SJSA1 (cell line): Measurements from ENCODE around the gene SHROOM3. TPM values are rescaled to one million over a fixed set of nuclear protein-coding genes. Genes with fewer than 3 reads are reported as not detected.
A peak's percentile ranks its signal among the peaks of the same experiment; 100 is the strongest.

Experiments
- DNase-seq, 2 experiments: peaks; one replicate each; pipeline ENCODE4 v3.0.0-alpha.2; 2015 to 2020; ENCODE audit warnings: low spot score in 2 of 2, low read depth in 1 of 2
- H3K27ac ChIP-seq: fragments of 250-450 bp; sonication (Bioruptor Pico); 2 replicates; pipeline ENCODE4 v1.5.1; 2020; ENCODE audit warnings: mild to moderate bottlenecking, moderate library complexity
- H3K27me3 ChIP-seq: fragments of 250-450 bp; sonication (Bioruptor Pico); replicated peaks from 2 replicates; pipeline ENCODE4 v1.5.1; 2020; ENCODE audit warnings: mild to moderate bottlenecking, moderate library complexity
- H3K36me3 ChIP-seq: fragments of 250-450 bp; sonication (Bioruptor Pico); 2 replicates; pipeline ENCODE4 v1.5.1; 2020; ENCODE audit warnings: mild to moderate bottlenecking
- H3K4me1 ChIP-seq: fragments of 250-450 bp; sonication (Bioruptor Pico); replicated peaks from 2 replicates; pipeline ENCODE4 v1.6.1; 2021; ENCODE audit warnings: mild to moderate bottlenecking
- H3K4me3 ChIP-seq: fragments of 250-450 bp; sonication (Bioruptor Pico); 2 replicates; pipeline ENCODE4 v1.5.1; 2020; ENCODE audit warnings: mild to moderate bottlenecking
- H3K9me3 ChIP-seq: fragments of 250-450 bp; sonication (Bioruptor Pico); replicated peaks from 2 replicates; pipeline ENCODE4 v1.5.1; 2020; ENCODE audit warnings: mild to moderate bottlenecking
- total RNA-seq: library from RNA; depleted of rRNA; stranded (reverse); fragments of >200 nt; shearing (Covaris generic); gene quantifications from 2 replicates; pipeline ENCODE4 v1.2.3, GENCODE V29; 2014

Gene SHROOM3
- total RNA-seq, 1 experiment from 2014 or later: 18.7 TPM

- peaks cover 54% of the 10 kb centered on the region for H3K4me1 ChIP-seq
Observed at GRCh38 chr4:76752861-76753501, 318.0 kb downstream of the SHROOM3 start.

GRCh38 chr4:76753814-76754213 is 318.8 kb downstream of the SHROOM3 start:
- DNase-seq: peak; percentile 84 to 92
- H3K4me1 ChIP-seq: peaks cover 56% of the 10 kb centered on the region

More at GRCh38 chr4:76752861-76753501, 318.0 kb downstream of the SHROOM3 start:
- Histone ChIP-seq H3K36me3 (peaks cover 24% of the 10 kb centered on the region), H3K4me3 (peak overlapping the region; percentile 13), H3K27ac (peak overlapping the region; percentile 85), H3K9me3 (peaks cover 5% of the 10 kb centered on the region; the same call in 1 of the 2 replicates), H3K27me3 (no peaks in the 10 kb centered on the region)
- DNase-seq: peak; percentile 89 to 90

DNA sequence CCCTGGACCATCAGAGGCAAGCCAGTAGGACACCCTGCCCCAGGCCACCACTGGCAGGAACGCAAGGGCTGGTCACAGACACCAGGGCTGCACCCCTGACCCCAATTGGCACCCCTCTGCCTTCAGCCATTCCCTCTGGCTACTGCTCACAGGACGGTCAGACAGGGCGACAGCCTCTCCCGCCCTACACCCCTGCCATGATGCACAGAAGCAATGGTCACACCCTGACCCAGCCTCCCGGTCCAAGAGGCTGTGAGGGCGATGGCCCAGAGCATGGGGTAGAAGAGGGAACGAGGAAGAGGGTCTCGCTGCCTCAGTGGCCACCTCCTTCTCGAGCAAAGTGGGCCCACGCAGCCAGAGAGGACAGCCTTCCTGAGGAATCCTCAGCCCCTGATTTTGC is 319.4 kb downstream of the SHROOM3 start:
- peaks cover 5% of the 10 kb centered on the region; the same call in 1 of the 2 replicates for H3K9me3 ChIP-seq
- H3K4me1 ChIP-seq: peaks cover 56% of the 10 kb centered on the region
- DNase-seq: no peak
- no peak overlapping the region for H3K4me3 ChIP-seq
- H3K36me3 ChIP-seq: peaks cover 25% of the 10 kb centered on the region
- H3K27ac ChIP-seq: peak overlapping the region; percentile 85
- H3K27me3 ChIP-seq: no peaks in the 10 kb centered on the region

More at GRCh38 chr4:76753814-76754213, 318.8 kb downstream of the SHROOM3 start:
- peak overlapping the region; percentile 13 for H3K4me3 ChIP-seq
- no peaks in the 10 kb centered on the region for H3K27me3 ChIP-seq
- H3K36me3 ChIP-seq: peaks cover 24% of the 10 kb centered on the region
- peak overlapping the region; percentile 85 for H3K27ac ChIP-seq
- peaks cover 5% of the 10 kb centered on the region; the same call in 1 of the 2 replicates for H3K9me3 ChIP-seq

GRCh38 chr4:76755756-76756155 is 320.7 kb downstream of the SHROOM3 start:
- DNase-seq: no peak
- Histone ChIP-seq H3K36me3 (peaks cover 26% of the 10 kb centered on the region), H3K9me3 (peaks cover 5% of the 10 kb centered on the region; the same call in 1 of the 2 replicates), H3K27me3 (no peaks in the 10 kb centered on the region), H3K4me1 (peaks cover 56% of the 10 kb centered on the region), H3K27ac (0 out of 2 replicates have a peak overlapping the region, but pooled peaks have one; percentile 8), H3K4me3 (no peak overlapping the region)

GRCh38 chr4:76756416-76756815 is 321.4 kb downstream of the SHROOM3 start:
- no peaks in the 10 kb centered on the region for H3K27me3 ChIP-seq
- peaks cover 5% of the 10 kb centered on the region; the same call in 1 of the 2 replicates for H3K9me3 ChIP-seq
- DNase-seq: no peak
- no peak overlapping the region for H3K4me3 ChIP-seq
- H3K4me1 ChIP-seq: peaks cover 56% of the 10 kb centered on the region
- peaks cover 25% of the 10 kb centered on the region for H3K36me3 ChIP-seq
- no peak overlapping the region for H3K27ac ChIP-seq

DNA sequence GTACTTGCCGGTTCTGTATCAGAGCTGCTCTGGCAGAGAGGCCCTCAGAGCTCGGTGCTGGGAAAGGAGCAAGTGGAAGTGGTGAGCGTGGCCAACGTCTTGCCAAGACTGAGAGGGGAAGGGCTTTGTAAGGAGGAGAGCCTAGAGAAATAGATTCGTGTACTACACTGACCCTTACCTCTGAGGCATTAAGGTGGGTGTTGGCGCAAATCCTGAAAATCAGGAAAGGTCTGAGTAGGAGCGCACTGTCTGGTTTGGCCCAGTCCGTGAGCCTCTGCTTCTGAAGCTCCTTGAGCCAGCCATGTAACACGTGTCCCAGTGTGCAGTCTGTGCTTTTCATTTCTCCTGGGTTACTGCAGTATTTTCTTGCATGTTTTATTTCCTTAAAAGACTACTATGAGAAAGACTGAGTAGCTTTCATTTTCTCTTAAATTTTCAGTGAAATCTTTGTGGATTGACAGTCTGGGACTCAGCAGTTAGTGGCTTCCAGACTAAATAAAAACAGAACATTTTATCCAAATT is 322.4 kb downstream of the SHROOM3 start:
- Histone ChIP-seq H3K9me3 (no peaks in the 10 kb centered on the region), H3K4me1 (peaks cover 48% of the 10 kb centered on the region), H3K27me3 (no peaks in the 10 kb centered on the region), H3K36me3 (peaks cover 19% of the 10 kb centered on the region), H3K4me3 (no peak overlapping the region), H3K27ac (no peak overlapping the region)
- DNase-seq: no peak

GRCh38 chr4:76758290-76758882 is 323.4 kb downstream of the SHROOM3 start:
- Histone ChIP-seq H3K4me3 (no peak overlapping the region), H3K36me3 (peaks cover 19% of the 10 kb centered on the region), H3K4me1 (peaks cover 39% of the 10 kb centered on the region), H3K27ac (no peak overlapping the region), H3K27me3 (no peaks in the 10 kb centered on the region), H3K9me3 (no peaks in the 10 kb centered on the region)
- DNase-seq: peak; percentile 76 to 79

- no peak for DNase-seq
Observed at GRCh38 chr4:76758996-76759395, 324.0 kb downstream of the SHROOM3 start.

DNA sequence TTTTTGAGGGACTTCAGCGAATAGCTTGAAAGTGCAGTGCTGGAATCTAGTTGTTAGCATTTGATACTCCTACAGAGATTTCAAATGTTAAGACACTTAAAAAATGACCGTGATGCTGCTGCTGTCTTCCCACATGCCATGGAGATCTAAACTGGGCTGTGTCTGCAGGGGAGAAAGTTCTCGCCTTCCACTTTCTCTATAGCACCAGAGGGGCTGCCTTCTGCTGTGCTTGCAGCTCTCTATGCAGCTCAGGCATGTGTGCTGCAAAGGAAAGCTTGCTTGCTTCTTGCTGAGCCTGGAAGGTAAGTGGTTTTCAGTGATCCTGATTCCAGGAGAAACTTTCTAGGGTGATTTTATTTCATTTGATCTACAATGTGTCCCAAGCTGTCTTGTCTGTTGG is 325.2 kb downstream of the SHROOM3 start:
- Histone ChIP-seq H3K27me3 (no peaks in the 10 kb centered on the region), H3K4me3 (no peak overlapping the region), H3K9me3 (no peaks in the 10 kb centered on the region), H3K36me3 (peaks cover 11% of the 10 kb centered on the region), H3K27ac (no peak overlapping the region), H3K4me1 (peaks cover 38% of the 10 kb centered on the region)
- no peak for DNase-seq

More at GRCh38 chr4:76758996-76759395, 324.0 kb downstream of the SHROOM3 start:
- H3K9me3 ChIP-seq: no peaks in the 10 kb centered on the region
- H3K27me3 ChIP-seq: no peaks in the 10 kb centered on the region
- H3K36me3 ChIP-seq: peaks cover 19% of the 10 kb centered on the region
- no peak overlapping the region for H3K27ac ChIP-seq
- H3K4me1 ChIP-seq: peaks cover 40% of the 10 kb centered on the region
- H3K4me3 ChIP-seq: no peak overlapping the region

DNA sequence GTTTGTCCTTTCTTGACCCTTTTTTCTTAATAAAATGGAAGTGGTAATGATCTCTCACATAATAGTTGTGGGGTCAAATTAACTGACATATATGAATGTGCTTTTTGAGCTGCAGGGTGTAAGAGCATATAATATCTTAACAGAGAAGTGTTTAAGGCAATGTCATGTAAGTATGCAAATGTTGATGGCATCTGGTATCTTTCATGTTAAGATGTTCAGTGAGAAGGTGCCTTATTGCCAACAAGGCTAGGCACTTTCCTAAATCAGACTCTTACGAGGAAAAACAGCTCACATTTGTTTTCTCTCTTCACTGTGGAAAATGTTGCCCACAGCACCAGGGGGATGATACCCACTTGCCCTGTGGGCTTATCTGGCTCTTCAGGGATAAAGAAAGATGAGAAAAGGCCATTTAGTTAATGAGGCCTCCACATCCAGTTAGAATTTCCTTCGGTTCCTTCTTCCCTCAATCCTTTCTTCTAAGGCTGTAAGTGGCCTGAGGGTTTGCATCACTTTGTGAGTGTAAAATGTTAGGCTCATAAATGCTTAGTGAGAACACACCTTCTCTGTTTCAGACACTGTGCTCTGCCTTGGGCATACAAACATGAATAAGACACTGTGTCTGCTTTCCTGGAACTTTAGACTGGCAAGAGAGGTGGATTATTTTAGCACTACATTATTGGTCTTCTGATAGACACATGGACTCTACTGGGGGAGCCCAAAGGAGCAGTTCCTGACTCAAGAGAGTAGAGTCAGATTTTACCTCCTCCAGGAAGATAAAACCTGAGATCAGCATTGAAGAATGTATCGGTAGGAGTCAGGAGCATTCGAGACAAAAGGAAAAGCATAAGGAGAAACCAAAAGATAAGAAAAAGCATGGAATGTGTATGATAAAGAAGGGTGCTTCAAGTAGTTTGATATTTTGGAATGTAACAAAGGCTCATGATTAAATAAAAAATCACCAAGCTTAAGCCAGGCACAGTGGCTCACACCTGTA is 327.4 kb downstream of the SHROOM3 start:
- no peaks in the 10 kb centered on the region for H3K27me3 ChIP-seq
- H3K4me3 ChIP-seq: no peak overlapping the region
- 0 out of 2 replicates have a peak, but pooled peaks cover 4% of the 10 kb centered on the region for H3K36me3 ChIP-seq
- H3K4me1 ChIP-seq: peaks cover 37% of the 10 kb centered on the region
- no peak overlapping the region for H3K27ac ChIP-seq
- DNase-seq: no peak
- no peaks in the 10 kb centered on the region for H3K9me3 ChIP-seq

GRCh38 chr4:76764251-76764650 is 329.2 kb downstream of the SHROOM3 start:
- H3K36me3 ChIP-seq: 0 out of 2 replicates have a peak, but pooled peaks cover 4% of the 10 kb centered on the region
- H3K4me3 ChIP-seq: no peak overlapping the region
- peak in 1 of 2 experiments; percentile 80 for DNase-seq
- peaks cover 40% of the 10 kb centered on the region for H3K4me1 ChIP-seq
- no peaks in the 10 kb centered on the region for H3K9me3 ChIP-seq
- H3K27ac ChIP-seq: peak overlapping the region; percentile 68
- H3K27me3 ChIP-seq: no peaks in the 10 kb centered on the region

- H3K27me3 ChIP-seq: no peaks in the 10 kb centered on the region
- no peak overlapping the region for H3K27ac ChIP-seq
- DNase-seq: no peak
- H3K4me3 ChIP-seq: no peak overlapping the region
- no peaks in the 10 kb centered on the region for H3K9me3 ChIP-seq
- H3K4me1 ChIP-seq: peaks cover 40% of the 10 kb centered on the region
- H3K36me3 ChIP-seq: 0 out of 2 replicates have a peak, but pooled peaks cover under 1% of the 10 kb centered on the region
Observed at GRCh38 chr4:76765473-76766183, 330.6 kb downstream of the SHROOM3 start.
